WTC11 (cell line): Measurements from ENCODE around the gene NPAS2. TPM values are rescaled to one million over a fixed set of nuclear protein-coding genes. Genes with fewer than 3 reads are reported as not detected.

Experiments
- ATAC-seq: fragments of 200-7000 bp; cut with Tn5 transposase; 2 replicates; pipeline ENCODE4 v1.10.0; 2021; ENCODE audit warnings: mild to moderate bottlenecking, moderate library complexity
- CTCF ChIA-PET: fragments of 300-600 bp; sonication (Branson Sonifier 250); formaldehyde crosslinking; loops from one replicate; lab custom pipeline; 2021; ENCODE audit warnings: antibody characterized with exemption; lab: Charles Lee
- POLR2A ChIA-PET: fragments of 350-600 bp; sonication (Branson Sonifier 250); formaldehyde crosslinking; loops from one replicate; lab custom pipeline; 2021; ENCODE audit warnings: antibody characterized with exemption; lab: Charles Lee
- DNase-seq: peaks from one replicate; pipeline ENCODE4 v3.0.0; 2021; ENCODE audit warnings: low spot score
- H3K27ac Mint-ChIP-seq: 2 replicates; pipeline ENCODE4 v1.8.0; 2021; ENCODE audit warnings: mixed read lengths
- H3K27me3 Mint-ChIP-seq: 2 replicates; pipeline ENCODE4 v1.8.0; 2021; ENCODE audit warnings: low read depth, mild to moderate bottlenecking, moderate library complexity, mixed read lengths
- H3K36me3 Mint-ChIP-seq: 2 replicates; pipeline ENCODE4 v1.8.0; 2021; ENCODE audit warnings: mixed read lengths
- H3K4me1 Mint-ChIP-seq: 2 replicates; pipeline ENCODE4 v1.8.0; 2022; ENCODE audit warnings: mixed read lengths
- H3K4me3 Mint-ChIP-seq: 2 replicates; pipeline ENCODE4 v1.8.0; 2021; ENCODE audit warnings: mild to moderate bottlenecking, moderate library complexity, mixed read lengths
- H3K9me3 Mint-ChIP-seq: 2 replicates; pipeline ENCODE4 v1.8.0; 2021; ENCODE audit warnings: mixed read lengths
- ATF2 ChIP-seq: sonication (generic); formaldehyde crosslinking; IDR thresholded peaks from 2 replicates; pipeline ENCODE4 v1.8.1; 2022; ENCODE audit warnings: low read depth, missing genetic modification reagents, borderline replicate concordance
- CBFB ChIP-seq: sonication (generic); formaldehyde crosslinking; IDR thresholded peaks from 2 replicates; pipeline ENCODE4 v1.8.1; 2022; ENCODE audit warnings: mild to moderate bottlenecking, low read depth, missing genetic modification reagents
- E2F1 ChIP-seq: sonication (generic); formaldehyde crosslinking; IDR thresholded peaks from 2 replicates; pipeline ENCODE4 v1.8.0; 2022; ENCODE audit warnings: mild to moderate bottlenecking, missing genetic modification reagents
- ELF4 ChIP-seq: sonication (generic); formaldehyde crosslinking; IDR thresholded peaks from 2 replicates; pipeline ENCODE4 v1.8.1; 2022; ENCODE audit warnings: low read depth, mild to moderate bottlenecking, moderate library complexity, missing genetic modification reagents
- ESRRA ChIP-seq: sonication (generic); formaldehyde crosslinking; IDR thresholded peaks from 2 replicates; pipeline ENCODE4 v1.8.1; 2022; ENCODE audit warnings: mild to moderate bottlenecking, missing genetic modification reagents, borderline replicate concordance
- FOXJ3 ChIP-seq: sonication (generic); formaldehyde crosslinking; IDR thresholded peaks from 2 replicates; pipeline ENCODE4 v1.9.0; 2021; ENCODE audit warnings: missing genetic modification reagents, mild to moderate bottlenecking, borderline replicate concordance
- MYBL2 ChIP-seq: sonication (generic); formaldehyde crosslinking; IDR thresholded peaks from 2 replicates; pipeline ENCODE4 v1.8.1; 2023; ENCODE audit warnings: mild to moderate bottlenecking, moderate library complexity, missing genetic modification reagents
- NFATC4 ChIP-seq: fragments of 250-450 bp; sonication (Bioruptor Pico); IDR thresholded peaks from 2 replicates; pipeline ENCODE4 v1.9.0; 2021; ENCODE audit warnings: mild to moderate bottlenecking
- NFE2L1 ChIP-seq: sonication (generic); formaldehyde crosslinking; IDR thresholded peaks from 2 replicates; pipeline ENCODE4 v1.8.1; 2023; ENCODE audit warnings: missing genetic modification reagents
- RORB ChIP-seq: fragments of 250-450 bp; sonication (Bioruptor Pico); IDR thresholded peaks from 2 replicates; pipeline ENCODE4 v1.9.0; 2021; ENCODE audit warnings: mild to moderate bottlenecking
- SMAD4 ChIP-seq: sonication (generic); formaldehyde crosslinking; IDR thresholded peaks from 2 replicates; pipeline ENCODE4 v1.8.0; 2022; ENCODE audit warnings: mild to moderate bottlenecking, missing genetic modification reagents
- TCF7 ChIP-seq: sonication (generic); formaldehyde crosslinking; IDR thresholded peaks from 2 replicates; pipeline ENCODE4 v1.8.0; 2022; ENCODE audit warnings: mild to moderate bottlenecking, low read depth, missing genetic modification reagents, moderate library complexity
- TEAD1 ChIP-seq: sonication (generic); formaldehyde crosslinking; IDR thresholded peaks from 2 replicates; pipeline ENCODE4 v1.8.0; 2022; ENCODE audit warnings: mild to moderate bottlenecking, missing genetic modification reagents
- ZNF232 ChIP-seq: sonication (generic); formaldehyde crosslinking; IDR thresholded peaks from 2 replicates; pipeline ENCODE4 v1.8.0; 2022; ENCODE audit warnings: mild to moderate bottlenecking, missing genetic modification reagents
- ZNF263 ChIP-seq: sonication (generic); formaldehyde crosslinking; IDR thresholded peaks from 2 replicates; pipeline ENCODE4 v1.8.1; 2022; ENCODE audit warnings: low read depth, mild to moderate bottlenecking, moderate library complexity, missing genetic modification reagents
- ZNF423 ChIP-seq: fragments of 250-450 bp; sonication (Bioruptor Pico); IDR thresholded peaks from 2 replicates; pipeline ENCODE4 v2.1.2; 2022; ENCODE audit warnings: mild to moderate bottlenecking, moderate library complexity
- total RNA-seq: library from RNA; stranded (reverse); gene quantifications from 3 replicates; pipeline ENCODE4 v1.2.3, GENCODE V29; 2021
- TF ChIP-seq, protein P1 (sequence below): sonication (generic); formaldehyde crosslinking; IDR thresholded peaks from 2 replicates; pipeline ENCODE4 v1.8.1; 2022; ENCODE audit warnings: low read depth, mild to moderate bottlenecking, moderate library complexity, missing genetic modification reagents, borderline replicate concordance
- TF ChIP-seq, protein P2 (sequence below): sonication (generic); formaldehyde crosslinking; IDR thresholded peaks from 2 replicates; pipeline ENCODE4 v1.8.0; 2023; ENCODE audit warnings: missing genetic modification reagents
- TF ChIP-seq, protein P3 (sequence below): fragments of 250-450 bp; sonication (Bioruptor Pico); IDR thresholded peaks from 2 replicates; pipeline ENCODE4 v1.9.0; 2021; ENCODE audit warnings: moderate library complexity, mild to moderate bottlenecking, inconsistent platforms, borderline replicate concordance
- TF ChIP-seq, protein P4 (sequence below): sonication (generic); formaldehyde crosslinking; IDR thresholded peaks from 2 replicates; pipeline ENCODE4 v1.8.1; 2022; ENCODE audit warnings: mild to moderate bottlenecking, missing genetic modification reagents, moderate library complexity, borderline replicate concordance

Gene NPAS2
- total RNA-seq, 1 experiment from 2014 or later = 2.6 TPM

GRCh38 chr2:100784681-100785080 lies 35.3 kb upstream of the NPAS2 start:
- TF ChIP-seq, protein P1, sequence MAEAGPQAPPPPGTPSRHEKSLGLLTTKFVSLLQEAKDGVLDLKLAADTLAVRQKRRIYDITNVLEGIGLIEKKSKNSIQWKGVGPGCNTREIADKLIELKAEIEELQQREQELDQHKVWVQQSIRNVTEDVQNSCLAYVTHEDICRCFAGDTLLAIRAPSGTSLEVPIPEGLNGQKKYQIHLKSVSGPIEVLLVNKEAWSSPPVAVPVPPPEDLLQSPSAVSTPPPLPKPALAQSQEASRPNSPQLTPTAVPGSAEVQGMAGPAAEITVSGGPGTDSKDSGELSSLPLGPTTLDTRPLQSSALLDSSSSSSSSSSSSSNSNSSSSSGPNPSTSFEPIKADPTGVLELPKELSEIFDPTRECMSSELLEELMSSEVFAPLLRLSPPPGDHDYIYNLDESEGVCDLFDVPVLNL = no peak
- TF ChIP-seq ZNF263 (CRISPR knock-in tag) (no peak), E2F1 (CRISPR knock-in tag) (no peak), ELF4 (CRISPR knock-in tag) (no peak), NFATC4 (CRISPR knock-in tag) (no peak), ZNF423 (CRISPR knock-in tag) (no peak), FOXJ3 (CRISPR knock-in tag) (no peak), SMAD4 (CRISPR knock-in tag) (no peak), ZNF232 (CRISPR knock-in tag) (no peak), MYBL2 (CRISPR knock-in tag) (no peak)
- TF ChIP-seq, protein P2, sequence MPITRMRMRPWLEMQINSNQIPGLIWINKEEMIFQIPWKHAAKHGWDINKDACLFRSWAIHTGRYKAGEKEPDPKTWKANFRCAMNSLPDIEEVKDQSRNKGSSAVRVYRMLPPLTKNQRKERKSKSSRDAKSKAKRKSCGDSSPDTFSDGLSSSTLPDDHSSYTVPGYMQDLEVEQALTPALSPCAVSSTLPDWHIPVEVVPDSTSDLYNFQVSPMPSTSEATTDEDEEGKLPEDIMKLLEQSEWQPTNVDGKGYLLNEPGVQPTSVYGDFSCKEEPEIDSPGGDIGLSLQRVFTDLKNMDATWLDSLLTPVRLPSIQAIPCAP = no peak
- TF ChIP-seq, protein P3, sequence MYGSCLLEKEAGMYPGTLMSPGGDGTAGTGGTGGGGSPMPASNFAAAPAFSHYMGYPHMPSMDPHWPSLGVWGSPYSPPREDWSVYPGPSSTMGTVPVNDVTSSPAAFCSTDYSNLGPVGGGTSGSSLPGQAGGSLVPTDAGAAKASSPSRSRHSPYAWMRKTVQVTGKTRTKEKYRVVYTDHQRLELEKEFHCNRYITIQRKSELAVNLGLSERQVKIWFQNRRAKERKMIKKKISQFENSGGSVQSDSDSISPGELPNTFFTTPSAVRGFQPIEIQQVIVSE = no peak
- TF ChIP-seq, all 79 proteins: peak for 0
- Mint-ChIP-seq H3K36me3 (no peaks in the 10 kb centered on the region), H3K4me3 (no peak overlapping the region), H3K27me3 (no peaks in the 10 kb centered on the region), H3K27ac (no peak overlapping the region), H3K9me3 (peaks cover 11% of the 10 kb centered on the region), H3K4me1 (peaks cover 14% of the 10 kb centered on the region)
- CTCF ChIA-PET = no interaction called here
- DNase-seq (no peak), ATAC-seq (no peak)
- POLR2A ChIA-PET = no interaction called here

DNA sequence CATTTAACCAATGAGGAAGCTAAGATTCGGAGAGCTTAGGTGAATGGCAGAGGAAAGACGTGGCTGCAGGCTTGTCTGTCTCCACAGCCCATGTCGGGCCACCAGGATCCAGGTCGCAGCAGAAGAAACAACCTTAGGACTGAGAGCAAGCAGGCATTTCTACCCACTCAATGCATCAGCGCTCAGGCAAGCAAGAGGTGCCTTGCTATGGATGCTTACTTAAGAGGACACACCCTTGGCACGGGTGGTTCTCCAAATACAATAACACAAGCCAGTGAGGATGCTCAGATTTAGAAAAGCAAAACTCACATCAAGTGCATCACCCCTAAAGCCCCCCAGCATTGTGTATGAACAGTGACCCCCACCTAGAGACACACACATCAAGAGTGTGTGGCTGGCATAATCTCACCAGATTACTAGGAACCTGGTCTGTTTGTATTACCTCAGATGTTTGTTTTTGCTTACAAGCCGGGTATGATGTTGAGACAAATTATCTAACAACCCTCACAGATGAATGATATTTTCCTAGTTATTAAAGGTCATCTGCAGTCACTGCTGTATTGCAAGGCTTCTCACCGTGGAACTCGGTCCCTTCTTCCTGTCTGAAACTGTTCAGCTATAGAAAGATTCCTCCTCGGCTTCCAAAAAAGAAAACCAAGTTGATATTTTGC lies 34.2 kb upstream of the NPAS2 start:
- no peak for ATAC-seq
- H3K27me3 Mint-ChIP-seq = no peaks in the 10 kb centered on the region
- no peak for DNase-seq
- H3K27ac Mint-ChIP-seq = no peak overlapping the region
- no peak overlapping the region for H3K4me3 Mint-ChIP-seq
- CTCF ChIA-PET = no interaction called here
- peaks cover 14% of the 10 kb centered on the region for H3K4me1 Mint-ChIP-seq
- TF ChIP-seq, protein P1 = no peak
- TF ChIP-seq CBFB = no peak
- TF ChIP-seq, all 79 proteins: peak for 0
- Mint-ChIP-seq H3K9me3 (peaks cover 11% of the 10 kb centered on the region), H3K36me3 (no peaks in the 10 kb centered on the region)
- POLR2A ChIA-PET = no interaction called here

DNA sequence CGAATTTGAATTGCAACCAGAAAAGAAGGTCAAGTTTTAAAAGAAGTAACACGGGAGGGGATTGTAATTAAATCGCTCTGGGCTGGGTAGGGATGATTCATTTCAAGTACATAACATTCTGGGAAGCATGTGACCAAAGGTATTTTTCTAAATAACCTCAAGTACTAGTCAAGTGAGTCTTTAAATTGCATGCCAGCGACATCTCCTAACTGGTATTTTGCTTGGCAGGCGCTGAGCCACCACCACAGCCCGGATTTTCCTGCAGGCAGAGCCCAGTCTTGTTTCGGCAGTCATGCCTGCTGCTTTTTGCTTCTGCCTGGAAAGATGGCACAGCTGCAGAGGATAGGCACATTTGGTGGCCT lies 33.7 kb upstream of the NPAS2 start:
- ATAC-seq (no peak), DNase-seq (no peak)
- Mint-ChIP-seq H3K4me3 (no peak overlapping the region), H3K27ac (no peak overlapping the region), H3K9me3 (peaks cover 11% of the 10 kb centered on the region), H3K36me3 (no peaks in the 10 kb centered on the region), H3K27me3 (no peaks in the 10 kb centered on the region), H3K4me1 (peaks cover 14% of the 10 kb centered on the region)
- CTCF ChIA-PET = no interaction called here
- POLR2A ChIA-PET = no interaction called here
- no peak for TF ChIP-seq TCF7 (CRISPR knock-in tag)

DNA sequence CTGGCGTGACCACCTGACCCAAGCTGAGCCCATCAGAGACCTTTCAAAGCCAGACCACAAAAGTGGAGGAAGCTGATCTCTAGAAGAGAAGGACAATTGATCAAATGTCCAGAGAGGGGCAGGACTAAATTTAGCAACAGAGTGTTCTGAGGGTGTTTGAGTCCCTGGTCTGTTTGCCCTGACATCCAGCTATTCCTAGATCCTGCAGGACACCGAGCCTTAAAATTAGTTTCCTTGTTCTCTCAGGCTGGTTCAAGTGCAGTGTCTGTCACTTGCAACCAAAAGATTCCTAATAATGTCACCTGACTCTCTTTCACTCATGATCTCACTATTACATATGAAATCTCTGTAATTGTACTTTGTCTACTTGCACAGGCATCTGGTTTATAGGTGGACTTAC lies 33.0 kb upstream of the NPAS2 start:
- Mint-ChIP-seq H3K4me3 (no peak overlapping the region), H3K9me3 (peaks cover 11% of the 10 kb centered on the region)
- TF ChIP-seq RORB (CRISPR knock-in tag) (no peak), ZNF263 (CRISPR knock-in tag) (no peak), NFE2L1 (CRISPR knock-in tag) (no peak), TCF7 (CRISPR knock-in tag) (no peak), ESRRA (CRISPR knock-in tag) (no peak), ATF2 (CRISPR knock-in tag) (no peak), TEAD1 (CRISPR knock-in tag) (no peak)
- TF ChIP-seq, protein P4, sequence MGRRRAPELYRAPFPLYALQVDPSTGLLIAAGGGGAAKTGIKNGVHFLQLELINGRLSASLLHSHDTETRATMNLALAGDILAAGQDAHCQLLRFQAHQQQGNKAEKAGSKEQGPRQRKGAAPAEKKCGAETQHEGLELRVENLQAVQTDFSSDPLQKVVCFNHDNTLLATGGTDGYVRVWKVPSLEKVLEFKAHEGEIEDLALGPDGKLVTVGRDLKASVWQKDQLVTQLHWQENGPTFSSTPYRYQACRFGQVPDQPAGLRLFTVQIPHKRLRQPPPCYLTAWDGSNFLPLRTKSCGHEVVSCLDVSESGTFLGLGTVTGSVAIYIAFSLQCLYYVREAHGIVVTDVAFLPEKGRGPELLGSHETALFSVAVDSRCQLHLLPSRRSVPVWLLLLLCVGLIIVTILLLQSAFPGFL (CRISPR knock-in tag) = no peak
- TF ChIP-seq, protein P1 = no peak

More for the DNA sequence above, 33.0 kb upstream of the NPAS2 start:
- POLR2A ChIA-PET = no interaction called here
- Mint-ChIP-seq H3K36me3 (no peaks in the 10 kb centered on the region), H3K27me3 (no peaks in the 10 kb centered on the region), H3K4me1 (peaks cover 10% of the 10 kb centered on the region), H3K27ac (no peak overlapping the region)
- CTCF ChIA-PET = no interaction called here
- ATAC-seq (no peak), DNase-seq (no peak)
